Smooth muscle cell (in vitro differentiated cells): ENCODE measurements around the gene PTPRR. TPM values are rescaled to one million over a fixed set of nuclear protein-coding genes. Genes with fewer than 3 reads are reported as not detected.

Experiments
- DNase-seq: peaks from one replicate; lab custom pipeline; 2025; ENCODE audit not compliant: unreplicated experiment; lab: John Stamatoyannopoulos, UW
- H2AFZ ChIP-seq: fragments of 200-600 bp; sonication (generic); 2 replicates; pipeline ENCODE4 v1.6.0; 2016; ENCODE audit warnings: antibody characterized with exemption, low read depth, mild to moderate bottlenecking
- H3F3A ChIP-seq: fragments of 200-600 bp; sonication (generic); 2 replicates; pipeline ENCODE4 v1.6.0; 2017; ENCODE audit warnings: antibody characterized with exemption, low read depth
- H3K27ac ChIP-seq: fragments of 200-600 bp; sonication (generic); 2 replicates; pipeline ENCODE4 v1.5.1; 2016; ENCODE audit warnings: low read depth, mild to moderate bottlenecking
- H3K27me3 ChIP-seq: fragments of 200-600 bp; sonication (generic); 2 replicates; pipeline ENCODE4 v1.6.1; 2016; ENCODE audit warnings: low read depth, mild to moderate bottlenecking
- H3K36me3 ChIP-seq: fragments of 200-600 bp; sonication (generic); 2 replicates; pipeline ENCODE4 v1.5.1; 2016; ENCODE audit warnings: low read depth
- H3K4me1 ChIP-seq: fragments of 200-600 bp; sonication (generic); 2 replicates; pipeline ENCODE4 v1.5.1; 2016; ENCODE audit warnings: low read depth
- H3K4me2 ChIP-seq: fragments of 200-600 bp; sonication (generic); 2 replicates; pipeline ENCODE4 v1.6.0; 2016; ENCODE audit warnings: mild to moderate bottlenecking
- H3K4me3 ChIP-seq: fragments of 200-600 bp; sonication (generic); 2 replicates; pipeline ENCODE4 v1.5.1; 2016; ENCODE audit warnings: mild to moderate bottlenecking
- H3K79me2 ChIP-seq: fragments of 200-600 bp; sonication (generic); 2 replicates; pipeline ENCODE4 v1.6.0; 2016; ENCODE audit warnings: low read depth, mild to moderate bottlenecking
- H3K9ac ChIP-seq: fragments of 200-600 bp; sonication (generic); 2 replicates; pipeline ENCODE4 v1.6.0; 2016; ENCODE audit warnings: low read depth
- H3K9me3 ChIP-seq: fragments of 200-600 bp; sonication (generic); replicated peaks from 2 replicates; pipeline ENCODE4 v1.5.1; 2016; ENCODE audit warnings: low read depth
- H4K20me1 ChIP-seq: fragments of 200-600 bp; sonication (generic); 2 replicates; pipeline ENCODE4 v1.6.0; 2016; ENCODE audit warnings: low read depth
- WGBS: methylation state at CpG from one replicate; pipeline ENCODE4 v1.1.7; 2016; ENCODE audit warnings: low lambda C conversion rate; 5-methylcytosine and 5-hydroxymethylcytosine counted together
- polyA plus RNA-seq: library from polyadenylated mRNA; unstranded; fragments of >200 nt; fragmentation: Nextera tagmentation; extraction: Ambion mirVana; gene quantifications from 2 replicates; pipeline ENCODE4 v1.2.1, GENCODE V29; 2016
- total RNA-seq: library from RNA; depleted of rRNA; stranded (reverse); fragments of >200 nt; gene quantifications from 2 replicates; pipeline ENCODE4 v1.2.3, GENCODE V29; 2014
- TF ChIP-seq, protein P1 (sequence below): fragments of 200-600 bp; sonication (generic); IDR thresholded peaks from 2 replicates; pipeline ENCODE4 v1.5.1; 2017; ENCODE audit warnings: borderline replicate concordance, mild to moderate bottlenecking, antibody characterized with exemption; ENCODE audit not compliant: insufficient read depth, poor library complexity, severe bottlenecking

PTPRR gene
- total and polyA plus RNA-seq, 2 experiments from 2014 or later, result 2.8 to 17.8 TPM

DNA sequence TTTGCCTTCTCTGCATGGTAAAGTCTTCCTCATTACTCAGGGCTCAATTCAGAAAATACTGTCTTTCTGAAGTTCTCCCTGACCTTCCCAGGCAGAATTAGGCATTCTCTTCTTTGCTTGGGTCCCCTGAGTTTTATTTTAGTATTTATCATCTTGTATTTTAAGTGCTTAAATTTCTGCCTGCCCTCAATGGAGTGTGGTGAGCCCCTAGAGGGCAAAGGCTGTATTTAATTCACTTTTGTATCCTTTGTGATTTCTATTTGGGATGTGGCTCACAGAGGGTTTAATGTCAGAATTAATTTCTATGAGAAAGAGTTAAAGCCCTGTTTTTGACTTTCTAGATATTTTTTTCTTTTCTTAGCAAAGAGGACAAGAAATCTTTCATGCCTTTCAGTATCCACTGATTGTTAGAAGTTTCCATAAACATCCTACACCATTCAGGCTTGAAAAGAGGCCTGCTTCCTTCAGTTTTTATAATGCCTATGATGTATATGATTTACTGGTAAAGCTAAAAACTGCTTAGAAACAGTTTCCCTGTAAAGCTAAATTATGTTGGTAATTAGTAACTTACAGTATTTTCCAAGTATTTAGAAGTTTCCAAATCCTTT is 227.8 kb downstream of the PTPRR start:
- Histone ChIP-seq H3K9me3 (no peaks in the 10 kb centered on the region), H3K27ac (peak overlapping the region; percentile 81), H2AFZ (peak overlapping the region; percentile 38), H3F3A (peaks cover 6% of the 10 kb centered on the region), H3K27me3 (no peaks in the 10 kb centered on the region), H3K4me2 (no peak overlapping the region), H3K4me3 (no peak overlapping the region), H3K36me3 (no peaks in the 10 kb centered on the region), H3K4me1 (no peaks in the 10 kb centered on the region), H3K79me2 (no peaks in the 10 kb centered on the region), H3K9ac (no peak overlapping the region), H4K20me1 (no peaks in the 10 kb centered on the region)
- no peak for DNase-seq
- TF ChIP-seq, protein P1, sequence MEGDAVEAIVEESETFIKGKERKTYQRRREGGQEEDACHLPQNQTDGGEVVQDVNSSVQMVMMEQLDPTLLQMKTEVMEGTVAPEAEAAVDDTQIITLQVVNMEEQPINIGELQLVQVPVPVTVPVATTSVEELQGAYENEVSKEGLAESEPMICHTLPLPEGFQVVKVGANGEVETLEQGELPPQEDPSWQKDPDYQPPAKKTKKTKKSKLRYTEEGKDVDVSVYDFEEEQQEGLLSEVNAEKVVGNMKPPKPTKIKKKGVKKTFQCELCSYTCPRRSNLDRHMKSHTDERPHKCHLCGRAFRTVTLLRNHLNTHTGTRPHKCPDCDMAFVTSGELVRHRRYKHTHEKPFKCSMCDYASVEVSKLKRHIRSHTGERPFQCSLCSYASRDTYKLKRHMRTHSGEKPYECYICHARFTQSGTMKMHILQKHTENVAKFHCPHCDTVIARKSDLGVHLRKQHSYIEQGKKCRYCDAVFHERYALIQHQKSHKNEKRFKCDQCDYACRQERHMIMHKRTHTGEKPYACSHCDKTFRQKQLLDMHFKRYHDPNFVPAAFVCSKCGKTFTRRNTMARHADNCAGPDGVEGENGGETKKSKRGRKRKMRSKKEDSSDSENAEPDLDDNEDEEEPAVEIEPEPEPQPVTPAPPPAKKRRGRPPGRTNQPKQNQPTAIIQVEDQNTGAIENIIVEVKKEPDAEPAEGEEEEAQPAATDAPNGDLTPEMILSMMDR, result peak; percentile 41

DNA sequence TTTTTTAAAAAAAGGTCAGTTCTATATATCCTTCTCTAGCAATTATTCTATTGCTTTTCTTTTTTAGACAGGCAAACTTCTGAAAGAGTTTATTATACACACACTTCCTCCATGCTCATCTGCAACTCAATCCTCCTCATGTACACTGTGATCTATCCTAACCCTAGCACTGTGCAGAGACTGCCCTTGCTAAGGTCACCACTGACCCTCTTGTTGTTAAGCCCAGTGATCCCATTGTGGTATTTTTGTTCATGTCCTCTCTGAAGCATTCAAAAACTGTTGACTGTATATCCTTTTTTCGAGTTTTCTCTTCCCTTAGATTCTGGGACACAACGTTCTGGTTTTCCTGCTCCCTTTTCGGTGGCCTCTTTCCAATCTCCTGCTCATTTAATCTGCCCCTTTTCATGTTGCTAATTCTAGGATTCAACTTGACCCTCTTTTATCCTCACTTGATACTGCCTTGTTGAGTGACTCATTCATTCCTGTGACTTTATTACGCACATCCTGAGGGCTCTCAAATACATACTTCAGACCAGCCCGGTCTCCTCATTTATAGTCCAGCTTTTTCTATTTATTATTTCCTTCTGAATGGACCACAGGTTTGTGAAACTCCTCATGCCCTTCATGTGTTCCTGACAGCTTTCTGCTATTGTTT is 229.4 kb downstream of the PTPRR start:
- Histone ChIP-seq H4K20me1 (no peaks in the 10 kb centered on the region), H3K4me1 (no peaks in the 10 kb centered on the region), H3K4me2 (peak overlapping the region; percentile 66), H2AFZ (peak overlapping the region; percentile 48), H3K36me3 (no peaks in the 10 kb centered on the region), H3K9ac (peak overlapping the region; percentile 32), H3K4me3 (no peak overlapping the region), H3K27ac (peak overlapping the region; percentile 81), H3K27me3 (no peaks in the 10 kb centered on the region), H3K9me3 (no peaks in the 10 kb centered on the region), H3K79me2 (no peaks in the 10 kb centered on the region), H3F3A (peaks cover 6% of the 10 kb centered on the region)
- no peak for DNase-seq
- 23% methylated on average over 5 of the region's 5 CpGs for WGBS
- TF ChIP-seq, protein P1, result no peak

DNA sequence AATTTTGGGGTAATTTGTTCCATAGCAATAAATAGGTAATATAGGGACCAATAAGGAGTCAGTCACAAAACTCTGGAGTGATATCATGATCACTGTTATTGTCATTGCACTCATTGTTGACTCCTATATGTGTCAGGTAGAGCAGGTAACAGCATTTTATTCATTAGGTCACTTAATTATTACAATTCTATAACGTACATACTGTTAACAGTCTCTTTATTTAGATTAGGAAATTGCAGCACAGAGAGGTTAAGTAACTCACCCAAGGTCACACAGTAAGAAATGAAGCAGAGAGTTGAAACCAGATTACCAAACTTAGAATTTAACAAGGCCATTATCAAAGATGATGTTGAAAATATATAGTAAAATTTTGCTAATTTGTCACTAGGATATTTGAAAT is 233.6 kb downstream of the PTPRR start:
- Histone ChIP-seq H3K4me1 (no peaks in the 10 kb centered on the region), H2AFZ (no peak overlapping the region), H3K27me3 (no peaks in the 10 kb centered on the region), H3K9ac (no peak overlapping the region), H3K79me2 (no peaks in the 10 kb centered on the region), H3K4me3 (no peak overlapping the region), H3K27ac (no peak overlapping the region), H3K4me2 (no peak overlapping the region), H4K20me1 (no peaks in the 10 kb centered on the region), H3K36me3 (no peaks in the 10 kb centered on the region), H3K9me3 (no peaks in the 10 kb centered on the region), H3F3A (no peaks in the 10 kb centered on the region)
- TF ChIP-seq, protein P1, result no peak
- WGBS, result 57% methylated on average over 1 of the region's 1 CpG
- no peak for DNase-seq

DNA sequence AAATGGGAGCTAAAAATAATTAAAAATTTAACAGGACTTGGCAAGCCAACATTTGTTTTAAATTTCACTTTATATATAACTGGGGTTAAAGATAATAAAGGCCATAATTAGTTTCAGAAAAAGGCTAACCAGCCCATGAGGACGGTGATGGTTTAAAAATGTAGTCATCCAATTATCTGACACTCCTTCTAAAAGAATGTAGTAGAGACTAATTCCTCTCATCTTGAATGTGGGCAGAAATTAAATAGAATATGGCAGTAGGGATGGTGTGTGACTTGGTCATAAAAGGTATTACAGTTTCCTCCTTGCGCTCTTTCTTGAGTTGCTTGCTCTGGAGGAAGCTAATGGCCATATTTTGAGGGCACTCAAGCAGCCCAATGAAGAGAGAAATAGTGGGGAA is 234.2 kb downstream of the PTPRR start:
- H2AFZ ChIP-seq, result no peak overlapping the region
- no peaks in the 10 kb centered on the region for H3K4me1 ChIP-seq
- no peak overlapping the region for H3K27ac ChIP-seq
- TF ChIP-seq, protein P1, result no peak
- no peaks in the 10 kb centered on the region for H4K20me1 ChIP-seq
- H3K27me3 ChIP-seq, result no peaks in the 10 kb centered on the region
- H3K9me3 ChIP-seq, result no peaks in the 10 kb centered on the region
- no peak for DNase-seq
- H3K9ac ChIP-seq, result no peak overlapping the region
- H3K79me2 ChIP-seq, result no peaks in the 10 kb centered on the region
- H3F3A ChIP-seq, result no peaks in the 10 kb centered on the region
- 68% methylated on average over 2 of the region's 2 CpGs for WGBS
- H3K36me3 ChIP-seq, result no peaks in the 10 kb centered on the region
- H3K4me3 ChIP-seq, result no peak overlapping the region
- H3K4me2 ChIP-seq, result no peak overlapping the region
